RWPE1 (cell line): ENCODE results near the gene TSR3.

Experiments used
- CTCF ChIA-PET: fragments of 350-600 bp; sonication (Branson Sonifier 250); formaldehyde crosslinking; extraction: SDS; loops from one replicate; lab custom pipeline; 2021; lab: Yijun Ruan, JAX
- POLR2A ChIA-PET: fragments of 400-600 bp; formaldehyde crosslinking; extraction: SDS; loops from one replicate; lab custom pipeline; 2020; ENCODE audit warnings: antibody characterized with exemption; ENCODE audit not compliant: low non-redundant PET; lab: Yijun Ruan, JAX
- DNase-seq: peaks from one replicate; pipeline ENCODE4 v3.0.0; 2012; ENCODE audit warnings: low spot score
- H3K27ac ChIP-seq: fragments of 450-650 bp; 2 replicates; pipeline ENCODE4 v1.5.1; 2017
- CTCF ChIP-seq: fragments of 450-650 bp; conservative IDR thresholded peaks from 2 replicates; pipeline ENCODE4 v1.5.1; 2017; ENCODE audit warnings: low read depth, mild to moderate bottlenecking

Gene TSR3

GRCh38 chr16:1378804-1379303 lies 27.2 kb upstream of the TSR3 start:
- H3K27ac ChIP-seq, result peak overlapping the region; percentile 83
- peak; percentile 84 for DNase-seq
- no peak for TF ChIP-seq CTCF
- ChIA-PET CTCF (interaction anchor here (0.6 to 2.3 kb wide), 2 partner anchors 16 to 136 kb away, joined by 3 to 7 read pairs; no protein-coding TSS in a partner anchor), POLR2A (no interaction called here)

GRCh38 chr16:1378087-1378803 lies 26.6 kb upstream of the TSR3 start:
- peak overlapping the region; percentile 83 for H3K27ac ChIP-seq
- POLR2A ChIA-PET, result interaction anchor here (0.6 kb wide), 1 partner anchor 201 kb away, joined by 3 read pairs; no protein-coding TSS in a partner anchor
- no peak for TF ChIP-seq CTCF
- CTCF ChIA-PET, result interaction anchor here (0.6 to 2.3 kb wide), 3 partner anchors 9 to 136 kb away, joined by 3 to 7 read pairs (median 3); no protein-coding TSS in a partner anchor
- DNase-seq, result no peak

GRCh38 chr16:1377406-1378010 lies 25.8 kb upstream of the TSR3 start:
- peak overlapping the region; percentile 83 for H3K27ac ChIP-seq
- ChIA-PET CTCF (interaction anchor here (0.6 to 2.3 kb wide), 2 partner anchors 10 to 14 kb away, joined by 3 to 7 read pairs; no protein-coding TSS in a partner anchor), POLR2A (interaction anchor here (0.6 kb wide), 1 partner anchor 201 kb away, joined by 3 read pairs; no protein-coding TSS in a partner anchor)
- no peak for DNase-seq
- TF ChIP-seq CTCF, result no peak

- no peak for DNase-seq
- TF ChIP-seq CTCF, result no peak
- H3K27ac ChIP-seq, result no peak overlapping the region
- CTCF ChIA-PET, result no interaction called here
- POLR2A ChIA-PET, result no interaction called here
Measured at GRCh38 chr16:1375741-1376410, 24.2 kb upstream of the TSR3 start.

GRCh38 chr16:1375298-1375640 lies 23.6 kb upstream of the TSR3 start:
- TF ChIP-seq CTCF, result no peak
- H3K27ac ChIP-seq, result no peak overlapping the region
- no peak for DNase-seq
- CTCF ChIA-PET, result interaction anchor here (1.4 kb wide), 1 partner anchor 12 kb away, joined by 8 read pairs; no protein-coding TSS in a partner anchor
- POLR2A ChIA-PET, result no interaction called here
